ENCODE measurements around the gene CFAP20.
"Not testable (repeated sequence)": the region's sequence is repeated elsewhere in the genome, so short reads cannot be mapped to it uniquely, and the experiment has no call there.

The CFAP20 gene

DNA sequence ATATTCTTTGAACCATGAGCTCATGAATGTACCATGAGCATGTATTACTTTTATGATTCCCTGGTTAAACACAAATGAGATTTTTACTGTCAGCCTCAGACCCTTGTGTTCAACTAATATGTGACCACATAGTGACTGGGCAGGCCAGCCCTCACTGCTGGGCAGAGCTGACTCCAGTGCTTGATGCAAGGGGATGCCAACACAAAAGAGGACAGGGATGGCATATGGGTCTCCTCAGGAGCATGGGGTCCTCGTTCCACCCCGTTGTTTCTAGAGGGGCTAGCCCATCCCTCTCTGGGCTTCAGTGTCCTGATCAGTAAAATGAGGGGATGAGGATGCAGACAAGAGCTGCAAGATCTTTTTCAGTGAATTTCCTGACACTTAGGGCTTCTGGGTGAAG is 19.3 kb downstream of the CFAP20 start:
- no peak overlapping the region for H3K27ac ChIP-seq (ENCODE audit: low read length)
- H3K36me3 ChIP-seq (ENCODE audit: control insufficient read depth in 1 of 2, insufficient read depth in 2 of 2, low read length in 2 of 2): peaks cover 14 to 20% of the 10 kb centered on the region in 2 donors
- H3K27me3 ChIP-seq (ENCODE audit: low read depth, low read length): no peaks in the 10 kb centered on the region
- H3K4me1 ChIP-seq (ENCODE audit: control insufficient read depth in 1 of 2, insufficient read depth in 2 of 2, low read length in 2 of 2): peaks cover 0 to 5% of the 10 kb centered on the region in 2 donors
- H3K9me3 ChIP-seq (ENCODE audit: control insufficient read depth in 1 of 2, low read length in 2 of 2): no peaks in the 10 kb centered on the region
- no peak overlapping the region for H3K4me3 ChIP-seq (ENCODE audit: low read depth in 1 of 2, low read length in 2 of 2)

DNA sequence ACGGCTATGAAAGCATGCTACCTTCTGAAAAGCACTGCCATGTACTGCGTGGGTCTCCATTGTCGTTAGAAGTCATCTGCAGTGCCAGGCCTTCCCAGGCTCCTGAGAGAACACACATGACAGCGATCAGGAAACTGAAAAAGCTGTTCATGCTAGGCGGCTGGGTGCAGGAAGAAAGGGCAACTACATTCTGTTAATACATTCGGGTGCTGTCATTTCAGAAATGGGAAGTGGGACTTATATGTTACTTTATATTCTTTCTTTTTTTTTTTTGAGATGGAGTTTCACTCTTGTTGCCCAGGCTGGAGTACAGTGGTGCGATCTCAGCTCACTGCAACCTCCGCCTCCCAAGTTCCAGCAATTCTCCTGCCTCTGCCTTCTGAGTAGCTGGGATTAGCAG is 19.9 kb downstream of the CFAP20 start:
- Histone ChIP-seq H3K27ac (ENCODE audit: low read length) (no peak overlapping the region), H3K4me3 (ENCODE audit: low read depth in 1 of 2, low read length in 2 of 2) (no peak overlapping the region), H3K4me1 (ENCODE audit: control insufficient read depth in 1 of 2, insufficient read depth in 2 of 2, low read length in 2 of 2) (no peaks in the 10 kb centered on the region), H3K36me3 (ENCODE audit: control insufficient read depth in 1 of 2, insufficient read depth in 2 of 2, low read length in 2 of 2) (peaks cover 8 to 15% of the 10 kb centered on the region in 2 donors), H3K9me3 (ENCODE audit: control insufficient read depth in 1 of 2, low read length in 2 of 2) (no peaks in the 10 kb centered on the region), H3K27me3 (ENCODE audit: low read depth, low read length) (no peaks in the 10 kb centered on the region)

DNA sequence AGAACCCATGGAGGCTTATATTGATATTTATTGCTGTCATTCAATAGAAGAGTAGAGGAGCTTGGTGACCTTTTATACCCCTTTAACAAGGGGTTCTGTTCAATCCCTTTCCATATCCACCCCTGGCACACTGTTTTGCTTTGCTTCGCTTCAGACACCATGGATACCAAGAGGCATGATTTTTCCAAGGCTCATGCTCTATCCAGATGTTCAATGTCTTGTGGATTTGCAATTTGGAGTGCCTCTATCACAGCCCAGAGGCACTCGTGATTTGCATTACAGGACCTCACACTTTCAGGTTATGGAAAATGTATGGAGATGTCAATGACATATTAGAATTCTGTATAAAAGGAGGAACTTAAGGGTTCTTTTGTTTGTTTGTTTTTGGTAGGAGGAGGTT is 21.5 kb downstream of the CFAP20 start:
- Histone ChIP-seq H3K27me3 (ENCODE audit: low read depth, low read length) (no peaks in the 10 kb centered on the region), H3K9me3 (ENCODE audit: control insufficient read depth in 1 of 2, low read length in 2 of 2) (no peaks in the 10 kb centered on the region), H3K36me3 (ENCODE audit: control insufficient read depth in 1 of 2, insufficient read depth in 2 of 2, low read length in 2 of 2) (peaks cover 0 to 2% of the 10 kb centered on the region in 2 donors), H3K4me3 (ENCODE audit: low read depth in 1 of 2, low read length in 2 of 2) (no peak overlapping the region), H3K27ac (ENCODE audit: low read length) (no peak overlapping the region), H3K4me1 (ENCODE audit: control insufficient read depth in 1 of 2, insufficient read depth in 2 of 2, low read length in 2 of 2) (no peaks in the 10 kb centered on the region)

DNA sequence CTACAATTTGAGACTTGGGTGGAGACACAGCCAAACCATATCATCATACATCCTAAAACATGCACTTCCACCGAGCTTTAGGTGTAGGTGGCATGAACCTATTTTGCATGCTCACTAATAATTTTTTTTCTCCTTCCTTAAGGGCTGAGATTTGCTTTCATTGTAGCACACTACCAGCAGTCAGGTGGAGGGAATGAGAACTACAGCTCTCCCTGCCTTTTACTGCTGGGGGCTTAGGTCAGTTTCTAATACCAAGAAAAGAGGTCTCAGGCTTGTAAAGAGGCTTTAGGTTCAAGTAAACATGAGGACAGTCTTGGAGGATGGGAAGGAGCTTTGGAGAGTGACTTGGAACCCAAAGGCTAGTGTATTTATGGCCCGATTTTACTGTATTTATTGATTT is 22.0 kb downstream of the CFAP20 start:
- Histone ChIP-seq H3K9me3 (ENCODE audit: control insufficient read depth in 1 of 2, low read length in 2 of 2) (no peaks in the 10 kb centered on the region), H3K27ac (ENCODE audit: low read length) (no peak overlapping the region), H3K4me1 (ENCODE audit: control insufficient read depth in 1 of 2, insufficient read depth in 2 of 2, low read length in 2 of 2) (no peaks in the 10 kb centered on the region), H3K4me3 (ENCODE audit: low read depth in 1 of 2, low read length in 2 of 2) (no peak overlapping the region), H3K36me3 (ENCODE audit: control insufficient read depth in 1 of 2, insufficient read depth in 2 of 2, low read length in 2 of 2) (no peaks in the 10 kb centered on the region), H3K27me3 (ENCODE audit: low read depth, low read length) (no peaks in the 10 kb centered on the region)

DNA sequence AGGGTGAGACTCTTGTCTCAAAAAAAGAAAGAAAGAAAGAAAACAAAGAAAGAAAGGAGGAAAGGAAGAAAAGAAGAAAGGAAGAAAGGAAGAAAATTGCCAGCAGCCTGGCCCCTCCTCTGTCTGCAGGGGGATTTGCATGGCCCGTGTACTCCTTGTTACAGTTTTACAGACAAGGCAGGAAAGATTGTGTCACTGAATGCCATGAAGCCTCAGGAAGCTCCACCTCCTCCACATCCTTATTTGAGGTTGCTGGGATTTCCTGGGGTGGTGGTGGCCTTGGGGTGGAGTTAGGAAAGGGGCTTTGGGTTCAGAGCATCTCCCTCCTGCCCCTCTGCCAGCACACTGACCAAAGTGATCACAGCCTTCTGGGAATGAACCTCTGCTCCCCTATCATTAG is 23.6 kb downstream of the CFAP20 start:
- Histone ChIP-seq H3K27ac (ENCODE audit: low read length) (no peak overlapping the region), H3K4me3 (ENCODE audit: low read depth in 1 of 2, low read length in 2 of 2) (no peak overlapping the region), H3K27me3 (ENCODE audit: low read depth, low read length) (no peaks in the 10 kb centered on the region), H3K4me1 (ENCODE audit: control insufficient read depth in 1 of 2, insufficient read depth in 2 of 2, low read length in 2 of 2) (no peaks in the 10 kb centered on the region), H3K9me3 (ENCODE audit: control insufficient read depth in 1 of 2, low read length in 2 of 2) (no peaks in the 10 kb centered on the region), H3K36me3 (ENCODE audit: control insufficient read depth in 1 of 2, insufficient read depth in 2 of 2, low read length in 2 of 2) (no peaks in the 10 kb centered on the region)

DNA sequence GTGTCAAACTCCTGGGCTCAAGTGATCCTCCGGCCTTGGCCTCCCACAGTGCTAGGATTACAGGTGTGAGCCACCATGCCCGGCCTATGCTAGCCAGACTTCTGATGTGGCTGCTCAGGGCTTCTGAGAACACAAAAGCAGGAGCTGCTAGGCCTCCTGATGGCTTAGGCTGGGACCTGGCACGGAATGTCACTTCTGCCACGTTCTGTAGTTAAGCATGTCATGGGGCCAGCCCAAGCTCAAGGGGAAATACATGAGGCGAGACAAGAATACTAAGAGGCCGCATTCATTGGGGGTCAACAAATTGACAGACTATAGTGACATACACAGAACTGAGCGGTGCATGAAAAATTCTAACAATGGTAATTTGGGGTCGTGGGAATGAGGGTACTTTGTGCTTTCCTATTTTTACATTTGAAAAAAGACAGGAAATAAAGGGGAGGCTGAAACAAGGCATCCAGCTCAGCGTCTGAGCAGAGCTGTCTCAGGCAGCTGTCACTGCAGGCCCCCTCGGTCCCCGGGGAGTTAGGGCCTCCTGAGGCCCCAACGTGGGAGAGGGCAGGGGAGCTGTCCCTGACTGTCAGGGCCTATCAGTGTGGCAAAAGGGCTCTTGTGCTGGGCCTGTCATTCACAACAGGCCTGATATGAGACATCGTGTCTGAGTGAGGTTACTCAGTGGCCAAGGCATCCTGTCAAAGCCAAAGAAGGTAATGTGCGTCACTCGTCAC is 26.4 kb downstream of the CFAP20 start:
- H3K9me3 ChIP-seq (ENCODE audit: control insufficient read depth in 1 of 2, low read length in 2 of 2): no peaks in the 10 kb centered on the region

DNA sequence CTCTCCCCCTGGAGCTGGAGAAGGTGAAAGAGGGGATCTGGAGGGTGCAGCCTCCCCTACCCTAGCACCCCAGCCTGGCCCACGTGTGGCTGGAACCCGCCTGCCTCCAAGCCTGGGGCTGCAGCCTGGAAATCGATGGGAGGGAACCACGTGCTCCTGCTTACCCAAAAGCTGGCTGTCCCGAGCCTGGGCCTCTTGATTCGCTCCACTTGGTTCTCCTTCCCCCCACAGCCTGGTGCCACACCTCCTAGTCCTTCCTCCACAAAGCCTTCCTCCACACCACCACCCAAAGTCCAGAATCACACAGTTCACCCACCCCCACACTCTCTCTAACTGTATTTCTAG is 29.3 kb downstream of the CFAP20 start:
- no peaks in the 10 kb centered on the region for H3K4me1 ChIP-seq (ENCODE audit: control insufficient read depth in 1 of 2, insufficient read depth in 2 of 2, low read length in 2 of 2)
- no peak overlapping the region for H3K4me3 ChIP-seq (ENCODE audit: low read depth in 1 of 2, low read length in 2 of 2)
- no peaks in the 10 kb centered on the region for H3K9me3 ChIP-seq (ENCODE audit: control insufficient read depth in 1 of 2, low read length in 2 of 2)
- H3K27me3 ChIP-seq (ENCODE audit: low read depth, low read length): peaks cover 5% of the 10 kb centered on the region
- no peak overlapping the region for H3K27ac ChIP-seq (ENCODE audit: low read length)
- H3K36me3 ChIP-seq (ENCODE audit: control insufficient read depth in 1 of 2, insufficient read depth in 2 of 2, low read length in 2 of 2): no peaks in the 10 kb centered on the region

More for the DNA sequence above, 26.4 kb downstream of the CFAP20 start:
- H3K4me3 ChIP-seq (ENCODE audit: low read depth in 1 of 2, low read length in 2 of 2): no peak overlapping the region
- no peaks in the 10 kb centered on the region for H3K27me3 ChIP-seq (ENCODE audit: low read depth, low read length)
- no peaks in the 10 kb centered on the region for H3K36me3 ChIP-seq (ENCODE audit: control insufficient read depth in 1 of 2, insufficient read depth in 2 of 2, low read length in 2 of 2)
- no peak overlapping the region for H3K27ac ChIP-seq (ENCODE audit: low read length)
- H3K4me1 ChIP-seq (ENCODE audit: control insufficient read depth in 1 of 2, insufficient read depth in 2 of 2, low read length in 2 of 2): no peaks in the 10 kb centered on the region

DNA sequence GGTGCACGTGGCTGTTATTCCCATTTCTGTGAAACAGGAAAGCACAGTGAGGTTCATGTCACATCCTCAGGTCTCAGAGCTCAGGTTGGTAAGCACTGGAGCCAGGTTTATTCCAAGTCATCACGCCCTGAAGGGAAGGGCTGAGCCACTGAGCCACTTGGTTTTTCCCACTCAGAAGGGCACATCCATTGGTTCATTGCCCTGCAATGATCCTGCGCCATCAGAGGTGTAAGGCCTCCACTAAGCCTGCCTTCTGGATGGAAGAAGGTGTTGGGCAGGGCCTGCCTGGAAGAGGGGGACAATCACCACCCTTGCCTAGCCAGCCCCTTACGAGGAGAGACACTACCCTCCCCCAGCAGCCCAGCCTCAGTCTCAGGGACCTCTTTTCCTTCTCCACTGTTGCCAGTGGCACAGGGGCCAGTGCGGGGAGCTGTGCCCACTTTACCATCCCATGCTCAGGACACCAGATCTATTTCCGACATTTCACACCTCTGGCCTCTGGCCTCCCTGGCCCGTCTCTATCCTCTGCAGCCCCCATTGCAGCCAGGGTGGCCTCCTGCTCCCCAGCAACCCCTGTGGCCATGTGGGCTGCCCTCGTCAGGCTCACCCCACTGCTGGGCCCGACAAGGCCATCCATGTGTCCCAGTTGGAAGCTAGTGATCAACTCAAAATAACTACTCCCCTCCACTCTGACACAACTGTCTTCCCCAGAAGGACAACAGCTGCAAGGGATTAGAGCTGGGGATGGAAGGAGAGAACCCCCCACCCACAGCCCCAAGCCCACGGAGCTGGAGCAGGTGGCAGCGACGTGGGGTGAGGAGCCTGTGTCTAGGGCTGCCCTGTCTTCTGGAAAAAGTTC is 29.9 kb downstream of the CFAP20 start:
- H3K4me1 ChIP-seq (ENCODE audit: control insufficient read depth in 1 of 2, insufficient read depth in 2 of 2, low read length in 2 of 2): no peaks in the 10 kb centered on the region

DNA sequence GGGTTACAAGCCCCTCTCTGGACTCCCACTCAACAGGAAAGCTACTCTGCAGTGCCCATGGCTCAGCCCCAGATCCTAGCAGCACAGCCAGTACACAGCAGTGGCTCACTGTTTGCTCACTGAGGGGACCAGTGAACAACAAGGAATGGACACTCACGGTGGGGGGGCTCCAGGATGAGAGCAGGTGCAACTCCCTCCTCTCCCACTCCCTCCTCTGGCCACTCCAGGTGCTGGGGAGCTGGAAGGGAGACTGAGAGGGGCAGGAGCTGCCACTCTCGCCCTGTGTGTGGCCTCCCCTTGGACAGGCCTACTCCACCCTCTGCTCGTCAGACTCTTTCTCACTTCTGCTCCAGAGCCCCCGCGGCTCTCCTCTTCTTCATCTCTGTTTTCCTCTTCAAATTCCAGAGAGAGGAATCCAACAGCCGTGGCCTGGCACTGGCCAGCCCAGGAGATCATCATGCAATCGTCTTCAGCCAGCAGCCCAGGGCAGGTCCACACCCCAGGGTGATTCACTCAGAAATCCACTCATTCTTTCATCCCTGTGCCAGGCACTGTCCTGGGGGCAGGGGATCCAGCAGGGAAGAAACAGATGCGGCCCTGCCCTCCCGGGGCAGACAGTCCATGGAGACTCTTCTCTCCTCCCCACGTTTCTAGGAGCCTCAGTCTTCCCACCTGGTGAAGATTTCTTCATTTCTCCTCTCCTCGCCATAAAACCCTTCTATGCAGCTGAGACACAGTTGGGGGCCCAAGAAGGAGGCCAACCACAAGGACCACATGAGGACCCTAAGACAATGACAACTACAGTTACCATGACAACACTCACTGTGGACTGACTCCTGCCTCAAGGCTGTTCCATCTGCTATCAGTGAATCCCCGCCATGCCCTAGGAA is 30.7 kb downstream of the CFAP20 start:
- Histone ChIP-seq H3K36me3 (ENCODE audit: control insufficient read depth in 1 of 2, insufficient read depth in 2 of 2, low read length in 2 of 2) (no peaks in the 10 kb centered on the region), H3K4me3 (ENCODE audit: low read depth in 1 of 2, low read length in 2 of 2) (no peak overlapping the region), H3K9me3 (ENCODE audit: control insufficient read depth in 1 of 2, low read length in 2 of 2) (no peaks in the 10 kb centered on the region), H3K4me1 (ENCODE audit: control insufficient read depth in 1 of 2, insufficient read depth in 2 of 2, low read length in 2 of 2) (no peaks in the 10 kb centered on the region), H3K27ac (ENCODE audit: low read length) (no peak overlapping the region), H3K27me3 (ENCODE audit: low read depth, low read length) (peaks cover 5% of the 10 kb centered on the region)

More for the DNA sequence above, 29.9 kb downstream of the CFAP20 start:
- Histone ChIP-seq H3K4me3 (ENCODE audit: low read depth in 1 of 2, low read length in 2 of 2) (no peak overlapping the region), H3K9me3 (ENCODE audit: control insufficient read depth in 1 of 2, low read length in 2 of 2) (no peaks in the 10 kb centered on the region), H3K27me3 (ENCODE audit: low read depth, low read length) (peaks cover 5% of the 10 kb centered on the region), H3K27ac (ENCODE audit: low read length) (no peak overlapping the region), H3K36me3 (ENCODE audit: control insufficient read depth in 1 of 2, insufficient read depth in 2 of 2, low read length in 2 of 2) (no peaks in the 10 kb centered on the region)

DNA sequence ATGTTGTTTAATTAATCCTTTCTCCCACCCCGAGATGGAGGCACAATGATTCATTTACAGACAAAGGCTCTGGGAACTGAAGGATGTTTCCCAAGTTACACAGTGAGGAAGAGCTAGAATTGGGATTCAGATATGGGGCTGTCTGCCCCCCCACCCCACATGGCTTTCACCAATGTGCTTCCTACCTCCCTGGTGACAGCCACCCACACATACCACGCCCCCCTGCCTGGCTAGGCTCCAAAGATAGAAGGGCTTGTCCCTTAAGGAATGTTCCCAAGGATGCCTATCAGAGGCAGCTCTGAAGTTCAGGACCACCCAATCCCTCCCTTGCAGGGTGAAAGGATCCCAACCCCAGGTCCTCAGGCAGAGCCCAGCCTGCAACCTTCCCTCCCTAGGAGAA is 32.9 kb downstream of the CFAP20 start:
- no peaks in the 10 kb centered on the region for H3K4me1 ChIP-seq (ENCODE audit: control insufficient read depth in 1 of 2, insufficient read depth in 2 of 2, low read length in 2 of 2)
- no peaks in the 10 kb centered on the region for H3K36me3 ChIP-seq (ENCODE audit: control insufficient read depth in 1 of 2, insufficient read depth in 2 of 2, low read length in 2 of 2)
- no peak overlapping the region for H3K27ac ChIP-seq (ENCODE audit: low read length)
- H3K27me3 ChIP-seq (ENCODE audit: low read depth, low read length): peaks cover 5% of the 10 kb centered on the region
- H3K9me3 ChIP-seq (ENCODE audit: control insufficient read depth in 1 of 2, low read length in 2 of 2): no peaks in the 10 kb centered on the region
- H3K4me3 ChIP-seq (ENCODE audit: low read depth in 1 of 2, low read length in 2 of 2): no peak overlapping the region

DNA sequence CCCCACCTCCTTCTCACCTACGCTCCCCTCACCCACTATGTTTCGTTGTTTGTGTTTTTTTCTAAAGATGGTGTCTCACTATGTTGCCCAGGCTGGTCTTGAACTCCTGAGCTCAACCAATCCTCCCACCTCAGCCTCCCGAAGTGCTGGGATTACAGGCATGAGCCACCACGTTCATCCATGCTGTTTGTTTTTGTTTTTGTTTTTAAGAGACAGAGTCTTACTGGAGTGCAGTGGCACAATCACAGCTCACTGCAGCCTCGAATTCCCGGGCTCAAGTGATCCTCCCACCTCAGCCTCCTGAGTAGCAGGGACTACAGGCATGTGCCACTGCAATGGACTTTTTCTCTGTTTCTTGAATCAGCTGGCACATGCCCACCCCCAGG is 33.6 kb downstream of the CFAP20 start:
- H3K27me3 ChIP-seq (ENCODE audit: low read depth, low read length); H3K4me3 ChIP-seq (ENCODE audit: low read depth in 1 of 2, low read length in 2 of 2); H3K36me3 ChIP-seq (ENCODE audit: control insufficient read depth in 1 of 2, insufficient read depth in 2 of 2, low read length in 2 of 2); H3K27ac ChIP-seq (ENCODE audit: low read length); H3K4me1 ChIP-seq (ENCODE audit: control insufficient read depth in 1 of 2, insufficient read depth in 2 of 2, low read length in 2 of 2); H3K9me3 ChIP-seq (ENCODE audit: control insufficient read depth in 1 of 2, low read length in 2 of 2): not testable (repeated sequence)

All from muscle layer of duodenum (tissue), 2 donors.